Measurements from ENCODE around the gene LIPM.
"Not testable (repeated sequence)": the region's sequence is repeated elsewhere in the genome, so short reads cannot be mapped to it uniquely, and the experiment has no call there.

The LIPM gene

GRCh38 chr10:88826388-88826787 lies 23.9 kb downstream of the LIPM start:
- Histone ChIP-seq H3K36me3 (ENCODE audit: insufficient read depth, low read length) (no peaks in the 10 kb centered on the region), H3K4me3 (ENCODE audit: low read depth, low read length) (no peak overlapping the region), H3K79me2 (ENCODE audit: control insufficient read depth, insufficient read depth, low read length, unreplicated experiment) (no peaks in the 10 kb centered on the region), H2AFZ (ENCODE audit: low read length, unreplicated experiment) (no peak overlapping the region), H3K27me3 (ENCODE audit: insufficient read depth, low read length) (no peaks in the 10 kb centered on the region), H3K4me1 (ENCODE audit: control insufficient read depth, insufficient read depth, low read length, unreplicated experiment) (peaks cover 16% of the 10 kb centered on the region), H3K27ac (ENCODE audit: low read depth, low read length) (no peak overlapping the region)

GRCh38 chr10:88827671-88828070 lies 25.1 kb downstream of the LIPM start:
- H3K27ac ChIP-seq (ENCODE audit: low read depth, low read length) = no peak overlapping the region
- H3K4me3 ChIP-seq (ENCODE audit: low read depth, low read length) = no peak overlapping the region
- H3K36me3 ChIP-seq (ENCODE audit: insufficient read depth, low read length) = no peaks in the 10 kb centered on the region
- no peak overlapping the region for H2AFZ ChIP-seq (ENCODE audit: low read length, unreplicated experiment)
- no peaks in the 10 kb centered on the region for H3K27me3 ChIP-seq (ENCODE audit: insufficient read depth, low read length)
- peaks cover 14% of the 10 kb centered on the region for H3K4me1 ChIP-seq (ENCODE audit: control insufficient read depth, insufficient read depth, low read length, unreplicated experiment)
- H3K79me2 ChIP-seq (ENCODE audit: control insufficient read depth, insufficient read depth, low read length, unreplicated experiment) = no peaks in the 10 kb centered on the region

- H3K4me1 ChIP-seq (ENCODE audit: control insufficient read depth, insufficient read depth, low read length, unreplicated experiment) = peaks cover 14% of the 10 kb centered on the region
- H2AFZ ChIP-seq (ENCODE audit: low read length, unreplicated experiment) = no peak overlapping the region
- H3K4me3 ChIP-seq (ENCODE audit: low read depth, low read length) = no peak overlapping the region
- no peak overlapping the region for H3K27ac ChIP-seq (ENCODE audit: low read depth, low read length)
- H3K27me3 ChIP-seq (ENCODE audit: insufficient read depth, low read length) = no peaks in the 10 kb centered on the region
- H3K36me3 ChIP-seq (ENCODE audit: insufficient read depth, low read length) = no peaks in the 10 kb centered on the region
- no peaks in the 10 kb centered on the region for H3K79me2 ChIP-seq (ENCODE audit: control insufficient read depth, insufficient read depth, low read length, unreplicated experiment)
Measured at GRCh38 chr10:88828310-88828709, 25.8 kb downstream of the LIPM start.

GRCh38 chr10:88830643-88831268 lies 28.2 kb downstream of the LIPM start:
- Histone ChIP-seq H3K79me2 (ENCODE audit: control insufficient read depth, insufficient read depth, low read length, unreplicated experiment) (no peaks in the 10 kb centered on the region), H3K27ac (ENCODE audit: low read depth, low read length) (no peak overlapping the region), H3K4me1 (ENCODE audit: control insufficient read depth, insufficient read depth, low read length, unreplicated experiment) (peaks cover 14% of the 10 kb centered on the region), H3K4me3 (ENCODE audit: low read depth, low read length) (no peak overlapping the region), H3K36me3 (ENCODE audit: insufficient read depth, low read length) (no peaks in the 10 kb centered on the region), H2AFZ (ENCODE audit: low read length, unreplicated experiment) (no peak overlapping the region), H3K27me3 (ENCODE audit: insufficient read depth, low read length) (no peaks in the 10 kb centered on the region)

GRCh38 chr10:88831709-88832108 lies 29.2 kb downstream of the LIPM start:
- Histone ChIP-seq H3K27me3 (ENCODE audit: insufficient read depth, low read length) (no peaks in the 10 kb centered on the region), H3K36me3 (ENCODE audit: insufficient read depth, low read length) (no peaks in the 10 kb centered on the region), H3K4me3 (ENCODE audit: low read depth, low read length) (no peak overlapping the region), H3K4me1 (ENCODE audit: control insufficient read depth, insufficient read depth, low read length, unreplicated experiment) (peaks cover 14% of the 10 kb centered on the region), H3K27ac (ENCODE audit: low read depth, low read length) (no peak overlapping the region), H2AFZ (ENCODE audit: low read length, unreplicated experiment) (no peak overlapping the region), H3K79me2 (ENCODE audit: control insufficient read depth, insufficient read depth, low read length, unreplicated experiment) (no peaks in the 10 kb centered on the region)

GRCh38 chr10:88832376-88832775 lies 29.8 kb downstream of the LIPM start:
- H3K4me3 ChIP-seq (ENCODE audit: low read depth, low read length) = no peak overlapping the region
- H2AFZ ChIP-seq (ENCODE audit: low read length, unreplicated experiment) = no peak overlapping the region
- no peaks in the 10 kb centered on the region for H3K27me3 ChIP-seq (ENCODE audit: insufficient read depth, low read length)
- H3K4me1 ChIP-seq (ENCODE audit: control insufficient read depth, insufficient read depth, low read length, unreplicated experiment) = peaks cover 14% of the 10 kb centered on the region
- no peaks in the 10 kb centered on the region for H3K79me2 ChIP-seq (ENCODE audit: control insufficient read depth, insufficient read depth, low read length, unreplicated experiment)
- H3K36me3 ChIP-seq (ENCODE audit: insufficient read depth, low read length) = no peaks in the 10 kb centered on the region
- H3K27ac ChIP-seq (ENCODE audit: low read depth, low read length) = no peak overlapping the region

- no peaks in the 10 kb centered on the region for H3K27me3 ChIP-seq (ENCODE audit: insufficient read depth, low read length)
- no peaks in the 10 kb centered on the region for H3K36me3 ChIP-seq (ENCODE audit: insufficient read depth, low read length)
- no peak overlapping the region for H2AFZ ChIP-seq (ENCODE audit: low read length, unreplicated experiment)
- H3K4me1 ChIP-seq (ENCODE audit: control insufficient read depth, insufficient read depth, low read length, unreplicated experiment) = peaks cover 9% of the 10 kb centered on the region
- H3K27ac ChIP-seq (ENCODE audit: low read depth, low read length) = no peak overlapping the region
- H3K4me3 ChIP-seq (ENCODE audit: low read depth, low read length) = no peak overlapping the region
- no peaks in the 10 kb centered on the region for H3K79me2 ChIP-seq (ENCODE audit: control insufficient read depth, insufficient read depth, low read length, unreplicated experiment)
Measured at GRCh38 chr10:88833156-88833555, 30.6 kb downstream of the LIPM start.

- H3K4me3 ChIP-seq (ENCODE audit: low read depth, low read length) = no peak overlapping the region
- no peaks in the 10 kb centered on the region for H3K27me3 ChIP-seq (ENCODE audit: insufficient read depth, low read length)
- no peaks in the 10 kb centered on the region for H3K36me3 ChIP-seq (ENCODE audit: insufficient read depth, low read length)
- H3K79me2 ChIP-seq (ENCODE audit: control insufficient read depth, insufficient read depth, low read length, unreplicated experiment) = no peaks in the 10 kb centered on the region
- H3K4me1 ChIP-seq (ENCODE audit: control insufficient read depth, insufficient read depth, low read length, unreplicated experiment) = peaks cover 3% of the 10 kb centered on the region
- H2AFZ ChIP-seq (ENCODE audit: low read length, unreplicated experiment) = no peak overlapping the region
- H3K27ac ChIP-seq (ENCODE audit: low read depth, low read length) = no peak overlapping the region
Measured at GRCh38 chr10:88833723-88834122, 31.2 kb downstream of the LIPM start.

- H3K4me1 ChIP-seq (ENCODE audit: control insufficient read depth, insufficient read depth, low read length, unreplicated experiment) = no peaks in the 10 kb centered on the region
- no peak overlapping the region for H3K27ac ChIP-seq (ENCODE audit: low read depth, low read length)
- no peaks in the 10 kb centered on the region for H3K36me3 ChIP-seq (ENCODE audit: insufficient read depth, low read length)
- H3K79me2 ChIP-seq (ENCODE audit: control insufficient read depth, insufficient read depth, low read length, unreplicated experiment) = no peaks in the 10 kb centered on the region
- H3K27me3 ChIP-seq (ENCODE audit: insufficient read depth, low read length) = no peaks in the 10 kb centered on the region
- H3K4me3 ChIP-seq (ENCODE audit: low read depth, low read length) = no peak overlapping the region
- no peak overlapping the region for H2AFZ ChIP-seq (ENCODE audit: low read length, unreplicated experiment)
Measured at GRCh38 chr10:88835096-88835909, 32.8 kb downstream of the LIPM start.

- no peaks in the 10 kb centered on the region for H3K27me3 ChIP-seq (ENCODE audit: insufficient read depth, low read length)
- no peaks in the 10 kb centered on the region for H3K4me1 ChIP-seq (ENCODE audit: control insufficient read depth, insufficient read depth, low read length, unreplicated experiment)
- H3K79me2 ChIP-seq (ENCODE audit: control insufficient read depth, insufficient read depth, low read length, unreplicated experiment) = no peaks in the 10 kb centered on the region
- H3K36me3 ChIP-seq (ENCODE audit: insufficient read depth, low read length) = no peaks in the 10 kb centered on the region
- no peak overlapping the region for H3K27ac ChIP-seq (ENCODE audit: low read depth, low read length)
- no peak overlapping the region for H3K4me3 ChIP-seq (ENCODE audit: low read depth, low read length)
- H2AFZ ChIP-seq (ENCODE audit: low read length, unreplicated experiment) = no peak overlapping the region
Measured at GRCh38 chr10:88835910-88836221, 33.3 kb downstream of the LIPM start.

- not testable (repeated sequence) for H3K4me1 ChIP-seq (ENCODE audit: control insufficient read depth, insufficient read depth, low read length, unreplicated experiment); H3K79me2 ChIP-seq (ENCODE audit: control insufficient read depth, insufficient read depth, low read length, unreplicated experiment); H2AFZ ChIP-seq (ENCODE audit: low read length, unreplicated experiment); H3K27ac ChIP-seq (ENCODE audit: low read depth, low read length); H3K36me3 ChIP-seq (ENCODE audit: insufficient read depth, low read length); H3K4me3 ChIP-seq (ENCODE audit: low read depth, low read length); H3K27me3 ChIP-seq (ENCODE audit: insufficient read depth, low read length)
Measured at GRCh38 chr10:88837632-88838031, 35.1 kb downstream of the LIPM start.

Measured in ACC112 (cell line).